CD4-positive, alpha-beta T cell treated with Interleukin-15 for 1 hour (primary cell): ENCODE results near the gene NXF1.
"Not testable (repeated sequence)": the region's sequence is repeated elsewhere in the genome, so short reads cannot be mapped to it uniquely, and the experiment has no call there.

Experiments used
- DNase-seq: peaks from one replicate; pipeline ENCODE4 v3.0.0-alpha.2; 2020

NXF1 gene

DNA sequence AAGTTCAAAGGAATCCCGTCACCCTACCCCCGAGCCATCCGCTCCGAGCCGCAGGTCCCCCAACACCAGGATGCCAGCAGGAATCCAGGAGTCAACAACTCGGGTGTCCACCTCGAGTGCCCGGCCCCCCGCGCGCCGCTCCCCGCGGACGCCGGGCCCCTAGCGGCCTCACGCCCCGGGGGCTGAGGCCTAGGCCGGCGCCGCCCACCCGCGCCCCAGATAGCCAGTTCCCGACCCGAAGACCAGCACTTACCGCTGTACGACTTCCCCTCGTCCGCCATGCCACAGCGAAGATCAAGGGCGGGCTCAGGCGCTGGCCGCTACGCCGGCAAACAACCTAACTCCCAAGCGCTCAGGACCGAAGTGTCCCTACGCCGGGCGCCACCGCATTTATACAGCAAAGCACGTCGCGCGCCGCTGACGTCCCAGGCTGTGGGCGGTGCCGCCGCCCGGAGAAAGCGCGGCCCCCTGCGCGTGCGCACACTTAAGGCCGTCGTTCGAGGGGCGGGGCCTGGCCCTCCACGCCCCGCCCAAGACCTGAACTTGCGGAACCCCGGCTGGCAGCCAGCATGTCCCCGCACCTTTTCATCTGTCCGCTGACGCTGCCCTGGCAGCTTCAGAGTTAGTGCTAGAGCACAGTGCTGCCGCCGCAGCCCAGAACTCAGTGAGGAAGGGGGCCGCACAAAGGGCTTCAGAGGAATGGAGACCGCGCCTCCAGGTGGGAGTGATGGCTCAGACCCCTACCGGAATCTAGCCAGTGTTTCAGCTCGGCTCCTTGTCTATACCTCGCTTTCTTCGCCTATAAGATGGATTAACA is at the start of gene NXF1:
Gene NXF1 (minus strand): TSS at position 365 of the 817 bp plus-strand sequence. CDS start 84 bp downstream, at position 281.
- peak; percentile 94 for DNase-seq

GRCh38 chr11:62854013-62854824 is 49.0 kb upstream of the NXF1 start:
- no peak for DNase-seq

GRCh38 chr11:62853279-62853965 is 48.2 kb upstream of the NXF1 start:
- DNase-seq: no peak

- DNase-seq: no peak
Measured at GRCh38 chr11:62852523-62853188, 47.4 kb upstream of the NXF1 start.

DNA sequence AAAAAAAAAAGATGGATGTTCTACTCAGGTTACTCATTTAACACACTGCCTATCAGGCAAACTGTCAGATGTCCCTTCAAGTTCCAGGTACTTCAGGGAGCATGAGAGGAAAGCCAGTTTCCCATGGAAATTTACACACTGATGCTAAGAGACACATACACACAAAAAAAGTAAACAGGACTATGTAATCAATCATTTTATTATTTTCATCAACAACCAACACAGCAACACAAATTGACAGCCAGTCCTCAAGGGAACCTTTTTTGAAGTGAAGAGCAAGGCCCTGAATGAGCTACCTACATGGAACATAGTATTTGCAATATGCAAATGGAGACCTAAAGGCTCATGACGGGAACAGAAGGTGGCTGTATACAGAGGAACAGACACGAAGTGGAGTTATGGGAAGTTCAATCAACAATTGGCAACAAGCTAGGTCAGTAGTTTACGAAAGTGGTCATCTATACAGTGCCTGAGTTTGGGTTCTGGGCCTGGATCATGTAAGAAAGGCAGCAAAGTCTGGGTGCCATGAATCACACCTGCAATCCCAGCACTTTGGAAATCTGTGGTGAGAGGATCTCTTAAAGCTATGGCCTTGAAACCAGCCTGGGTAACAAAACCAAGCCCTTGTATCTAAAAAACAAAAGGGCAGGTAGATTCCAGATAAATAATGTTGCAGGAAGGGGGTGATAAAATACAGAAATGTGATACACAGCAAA is 46.7 kb upstream of the NXF1 start:
- DNase-seq: no peak

GRCh38 chr11:62850911-62851806 is 45.9 kb upstream of the NXF1 start:
- DNase-seq: no peak

DNA sequence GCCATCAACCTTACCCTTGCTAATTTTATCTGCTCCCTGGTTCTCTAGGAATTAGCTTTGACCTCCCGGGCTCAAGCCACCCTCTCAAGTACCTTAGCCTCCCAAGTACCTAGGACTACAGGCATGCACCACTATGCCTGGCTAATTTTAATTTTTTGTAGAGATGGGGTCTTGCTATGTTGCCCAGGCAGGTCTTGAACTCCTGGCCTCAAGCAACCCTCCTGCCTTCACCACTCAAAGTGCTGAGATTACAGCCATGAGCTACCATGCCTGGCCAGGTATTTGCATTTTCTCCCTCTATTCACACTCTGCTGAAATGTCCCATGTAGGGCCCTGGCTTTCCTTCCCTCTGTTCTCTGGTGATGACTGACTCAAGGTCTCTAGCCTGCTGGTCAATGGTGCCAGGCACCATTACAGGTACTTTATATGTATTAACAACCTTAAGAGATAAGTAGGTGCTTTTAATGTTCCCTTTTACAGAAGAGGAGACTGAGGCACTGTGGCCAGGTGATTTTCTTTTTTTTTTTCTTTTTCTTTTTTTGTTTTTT is 42.6 kb upstream of the NXF1 start:
- no peak for DNase-seq

- DNase-seq: no peak
Measured at GRCh38 chr11:62846177-62846576, 40.9 kb upstream of the NXF1 start.

- DNase-seq: no peak
Measured at GRCh38 chr11:62844154-62844553, 38.9 kb upstream of the NXF1 start.

- no peak for DNase-seq
Measured at GRCh38 chr11:62843466-62843865, 38.2 kb upstream of the NXF1 start.

DNA sequence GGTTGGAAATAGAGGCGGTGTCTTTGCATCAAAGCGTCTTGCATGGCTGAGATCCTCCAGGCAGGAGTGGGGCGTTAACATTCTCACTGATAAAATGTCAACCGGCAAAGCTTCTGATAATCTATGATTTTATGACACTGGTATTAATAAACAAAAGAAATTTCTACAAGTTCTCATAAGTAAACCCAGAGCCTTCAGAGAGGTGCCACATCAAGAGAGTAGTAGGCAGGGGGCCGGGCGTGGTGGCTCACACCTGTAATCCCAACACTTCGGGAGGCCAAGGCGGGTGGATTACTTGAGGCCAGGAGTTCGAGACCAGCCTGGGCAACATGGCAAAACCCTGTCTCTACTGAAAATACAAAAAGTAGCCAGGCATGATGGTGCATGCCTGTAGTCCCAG is 37.7 kb upstream of the NXF1 start:
- not testable (repeated sequence) for DNase-seq

DNA sequence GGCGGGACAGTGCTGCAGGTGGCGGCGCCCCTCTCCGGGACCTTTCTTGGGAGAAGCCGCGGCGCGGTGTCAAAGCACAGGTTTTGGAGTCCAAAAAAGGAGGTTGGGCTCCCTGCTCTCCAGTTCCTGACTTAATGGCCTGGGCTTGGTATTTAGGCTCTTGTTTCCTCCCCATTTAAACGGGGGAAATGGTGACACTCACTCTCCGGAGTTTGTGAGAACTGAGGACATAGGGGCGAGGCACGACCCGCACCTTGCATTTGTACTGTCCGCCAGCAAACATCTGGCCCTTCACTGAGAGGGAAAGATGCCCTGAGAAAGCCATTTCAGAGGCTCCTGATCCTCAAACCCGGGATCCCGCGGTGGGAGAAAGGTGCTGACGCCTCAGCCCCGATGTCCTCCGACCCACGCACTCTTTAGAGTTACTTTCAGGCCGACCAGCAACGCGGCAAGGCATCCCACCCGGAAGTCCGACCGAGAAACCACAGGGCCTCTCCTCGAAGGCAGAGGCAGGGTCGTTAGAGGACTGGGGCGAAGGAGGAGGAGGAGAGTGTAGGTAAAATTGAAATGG is 37.0 kb upstream of the NXF1 start:
- DNase-seq: peak; percentile 39

DNA sequence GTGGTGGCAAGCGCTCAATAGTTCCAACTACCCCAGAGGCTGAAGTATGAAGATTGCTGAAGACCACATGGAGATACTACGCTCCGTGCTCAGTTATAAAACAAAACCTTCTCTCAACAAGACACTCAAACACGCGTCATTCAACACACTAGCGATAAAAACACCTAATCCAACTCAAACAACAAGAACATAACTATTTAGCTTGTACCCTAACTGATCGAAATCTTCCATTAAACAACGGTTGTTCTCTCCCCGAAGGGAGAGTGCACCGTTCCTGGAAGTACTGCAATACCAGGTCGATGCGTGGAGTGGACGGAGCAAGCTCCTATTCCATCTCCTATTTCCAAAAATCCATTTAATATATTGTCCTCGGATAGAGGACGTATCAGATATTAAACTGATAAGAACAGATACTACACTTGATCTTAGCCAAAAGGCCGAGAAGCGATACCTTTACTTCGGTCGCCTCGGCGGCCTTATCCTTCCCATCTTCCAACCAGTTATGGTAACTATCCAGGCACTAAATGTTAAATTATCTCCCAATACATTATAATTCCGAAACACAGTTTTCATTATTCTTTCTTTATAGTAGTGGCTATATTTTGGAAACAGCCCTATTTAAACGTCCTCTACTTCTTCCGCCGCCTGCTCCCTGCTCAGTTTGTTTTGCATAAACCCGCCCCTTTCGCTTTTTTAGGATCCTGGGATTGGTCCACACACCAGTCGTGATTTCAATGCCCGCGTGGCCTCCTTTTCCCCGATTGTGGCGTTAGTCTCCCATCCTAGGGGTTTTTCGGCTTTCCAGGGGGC is 36.3 kb upstream of the NXF1 start:
- peak; percentile 94 for DNase-seq

GRCh38 chr11:62840721-62841360 is 35.6 kb upstream of the NXF1 start:
- DNase-seq: peak; percentile 86

GRCh38 chr11:62839050-62839945 is 34.1 kb upstream of the NXF1 start, which contains the start of gene WDR74:
WDR74 (minus strand) TSS chr11:62839590; CDS start chr11:62839570, 20 bp downstream.
- peak; percentile 94 for DNase-seq

- DNase-seq: no peak
Measured at GRCh38 chr11:62835336-62835735, 30.1 kb upstream of the NXF1 start.

- no peak for DNase-seq
Measured at GRCh38 chr11:62832336-62833234, 27.3 kb upstream of the NXF1 start, which contains the start of gene TEX54. TEX54 (minus strand) TSS chr11:62832841.
